HG03575 (cell line): ENCODE results near the gene C2orf76.
"Not testable (repeated sequence)": the region's sequence is repeated elsewhere in the genome, so short reads cannot be mapped to it uniquely, and the experiment has no call there.

Experiments used
- ATAC-seq: cut with Tn5 transposase; IDR thresholded peaks from one replicate; pipeline ENCODE4 v1.9.1; 2021; ENCODE audit not compliant: unreplicated experiment, insufficient number of reproducible peaks, low FRiP score; ENCODE audit errors: extremely low read depth

The C2orf76 gene

DNA sequence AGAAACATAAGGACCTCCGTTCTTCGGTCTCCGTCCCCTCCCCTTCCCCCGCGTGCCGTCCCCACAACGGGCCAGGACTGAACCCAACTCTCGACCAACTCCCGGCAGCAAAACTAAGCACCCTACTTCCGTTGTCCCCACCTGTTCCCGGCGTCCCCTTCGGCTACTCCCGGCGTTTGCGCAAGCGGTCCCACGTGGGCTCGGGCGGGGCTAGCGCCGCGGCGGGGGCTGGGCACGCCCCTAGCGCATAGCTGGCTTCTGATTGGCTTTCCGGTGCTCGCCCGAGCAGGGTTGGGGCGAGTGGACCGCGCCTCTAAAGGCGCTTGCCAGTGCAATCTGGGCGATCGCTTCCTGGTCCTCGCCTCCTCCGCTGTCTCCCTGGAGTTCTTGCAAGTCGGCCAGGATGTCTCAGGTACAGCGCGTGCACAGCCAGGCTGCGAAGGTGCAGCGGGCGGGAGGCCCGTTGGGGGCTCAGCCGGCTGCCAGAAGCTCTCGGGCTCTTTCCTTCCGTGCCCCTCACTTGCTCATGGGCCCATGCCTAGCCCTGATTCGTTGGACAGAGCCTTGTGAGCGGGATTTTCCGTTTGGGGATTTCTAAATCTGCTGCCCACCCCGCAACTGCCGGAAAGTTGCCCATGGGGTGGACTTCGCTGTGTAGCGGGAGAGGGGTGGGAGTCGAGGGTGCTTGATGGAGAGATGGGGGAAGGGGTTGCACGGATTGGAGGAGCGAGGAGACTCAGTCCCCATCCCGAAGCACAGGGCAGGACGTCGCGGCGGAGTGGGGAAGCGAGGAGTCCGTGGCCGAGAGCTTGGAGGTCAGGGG, at the start of gene C2orf76, which contains the start of gene DBI:
Gene C2orf76, minus strand, starts transcription at position 186 of the 823 bp plus-strand sequence. CDS start 26,875 bp downstream, outside the sequence.
Gene DBI, plus strand, starts transcription at position 329 of the 823 bp plus-strand sequence. Its CDS starts 75 bp downstream, at position 404.
- ATAC-seq: peak; percentile 91

DNA sequence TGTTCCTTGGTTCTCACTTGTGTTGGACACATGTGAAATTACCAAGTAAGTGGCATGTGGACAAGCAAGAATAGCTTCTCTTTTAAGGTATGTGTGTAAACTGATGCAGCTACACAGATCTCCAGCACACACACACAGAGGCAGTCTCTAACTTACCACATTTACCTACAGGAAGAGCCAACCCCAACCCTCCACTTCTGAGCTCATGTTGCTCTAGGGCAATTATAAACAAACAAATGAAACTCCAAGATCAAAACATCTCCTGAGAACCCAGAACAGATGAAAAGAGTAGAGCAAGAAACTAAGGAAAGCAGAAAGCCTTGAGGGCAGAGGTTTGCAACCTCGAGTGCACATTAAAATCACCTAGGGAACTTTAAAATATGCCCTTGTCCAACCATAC, 49.0 kb upstream of the C2orf76 start:
- ATAC-seq: no peak

DNA sequence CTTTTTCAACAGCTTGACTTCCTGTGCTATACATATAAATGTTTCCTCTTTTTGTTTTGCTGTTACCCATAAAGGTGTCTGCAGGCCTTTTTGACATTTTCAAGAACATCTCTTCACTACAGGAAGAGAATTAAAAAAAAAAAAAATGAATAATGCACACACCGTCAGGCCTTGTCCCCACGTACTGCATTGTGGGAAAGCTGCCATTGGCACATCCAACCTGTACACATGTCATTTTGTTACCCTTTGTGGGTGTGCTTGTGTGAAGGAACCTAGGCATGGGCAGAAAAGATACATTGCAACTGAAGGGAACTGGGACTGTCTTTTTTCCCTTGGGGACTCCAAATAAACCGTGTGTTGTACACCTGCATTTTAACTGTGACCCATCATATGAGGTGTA, 48.3 kb upstream of the C2orf76 start:
- ATAC-seq: no peak

DNA sequence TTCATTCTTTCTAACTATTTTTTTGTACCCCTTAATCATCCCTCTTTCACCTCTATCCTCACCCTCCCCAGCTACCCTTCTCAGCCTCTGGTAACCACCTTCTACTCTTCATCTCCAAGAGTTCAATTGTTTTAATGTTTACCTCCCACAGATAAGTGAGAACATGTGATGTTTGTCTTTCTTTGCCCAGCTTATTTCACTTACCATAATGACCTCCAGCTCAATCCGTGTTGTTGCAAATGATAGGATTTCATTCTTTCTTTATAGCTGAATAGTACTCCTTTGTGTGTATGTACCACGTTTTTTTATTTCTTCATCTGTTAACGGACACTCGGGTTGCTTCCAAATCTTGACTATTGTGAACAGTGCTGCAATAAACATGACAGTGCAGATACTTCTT, 42.9 kb upstream of the C2orf76 start:
- no peak for ATAC-seq

DNA sequence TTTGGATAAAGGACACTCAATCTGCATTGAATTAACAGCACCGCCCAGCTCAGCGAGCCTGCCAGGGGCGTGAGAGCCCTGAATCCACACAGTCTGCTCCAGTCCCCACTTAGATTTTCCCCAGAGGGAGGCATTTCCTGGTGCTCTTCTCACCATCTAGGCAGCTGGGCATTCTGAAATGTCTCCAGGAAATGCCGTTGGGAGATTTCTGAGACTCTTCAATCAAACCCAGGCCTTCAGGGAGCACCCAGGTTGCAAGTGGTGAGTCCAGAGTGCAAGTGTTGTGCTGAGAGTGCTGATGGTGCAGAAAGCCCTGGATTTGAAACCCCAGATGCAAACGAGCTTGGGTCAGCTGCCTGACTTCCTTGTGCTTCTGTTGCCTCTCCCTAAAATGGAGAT, 41.6 kb upstream of the C2orf76 start:
- no peak for ATAC-seq

DNA sequence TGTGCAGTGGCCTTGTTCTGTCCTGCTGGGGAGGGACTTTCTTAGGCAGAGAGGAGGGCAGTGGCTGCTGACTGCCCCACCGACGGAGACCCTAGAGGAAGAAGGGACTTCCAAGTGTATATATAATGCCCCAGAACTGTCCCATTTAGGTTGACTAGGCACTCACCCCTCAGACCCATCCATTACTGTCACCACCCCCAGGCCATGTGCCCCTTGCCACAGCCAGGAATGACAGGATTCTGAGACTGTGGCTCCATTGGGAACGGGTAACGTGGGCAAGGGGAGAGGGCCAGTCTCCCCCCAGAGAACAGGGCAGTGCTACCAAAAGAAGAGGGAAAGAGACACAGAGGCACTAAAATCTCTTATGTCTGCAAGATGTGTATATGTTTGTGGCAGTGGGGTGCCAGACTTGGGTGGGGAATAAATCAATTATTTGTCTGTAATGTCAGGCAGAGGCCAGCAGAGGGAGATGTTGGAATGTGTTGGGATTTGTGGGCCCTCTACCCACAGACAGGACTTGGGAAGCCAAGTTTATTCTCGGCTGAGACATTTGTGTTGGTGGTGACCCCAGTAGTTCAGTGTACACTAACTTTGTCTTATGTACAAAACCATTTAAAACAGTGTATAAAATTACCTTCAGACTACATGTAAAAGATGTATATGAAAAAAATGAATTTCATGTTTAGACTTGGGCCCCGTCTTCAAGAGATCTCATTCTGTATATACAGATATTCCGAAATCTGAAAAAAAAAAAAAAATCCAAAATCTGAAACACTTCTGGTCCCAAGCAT, 41.0 kb upstream of the C2orf76 start:
- no peak for ATAC-seq

DNA sequence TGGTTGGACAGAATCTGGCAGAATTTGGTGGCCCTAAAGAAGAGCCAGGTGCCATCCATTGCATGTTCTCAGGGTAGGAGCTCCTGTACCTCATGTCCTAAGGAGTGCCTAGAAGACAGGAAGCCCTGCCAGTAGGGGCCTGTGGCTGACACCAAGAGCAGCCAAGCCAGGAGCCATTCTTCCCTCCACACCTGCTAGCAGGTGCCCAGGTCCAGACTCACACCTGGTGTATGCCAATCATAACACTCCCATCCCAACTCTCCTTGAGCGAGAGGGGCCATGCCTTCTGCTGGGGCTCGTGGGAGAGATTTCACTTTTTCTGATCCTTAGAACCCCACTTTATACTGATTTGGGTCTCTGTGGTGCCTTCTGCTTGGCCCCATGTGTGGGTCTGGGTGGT, 38.5 kb upstream of the C2orf76 start:
- no peak for ATAC-seq

DNA sequence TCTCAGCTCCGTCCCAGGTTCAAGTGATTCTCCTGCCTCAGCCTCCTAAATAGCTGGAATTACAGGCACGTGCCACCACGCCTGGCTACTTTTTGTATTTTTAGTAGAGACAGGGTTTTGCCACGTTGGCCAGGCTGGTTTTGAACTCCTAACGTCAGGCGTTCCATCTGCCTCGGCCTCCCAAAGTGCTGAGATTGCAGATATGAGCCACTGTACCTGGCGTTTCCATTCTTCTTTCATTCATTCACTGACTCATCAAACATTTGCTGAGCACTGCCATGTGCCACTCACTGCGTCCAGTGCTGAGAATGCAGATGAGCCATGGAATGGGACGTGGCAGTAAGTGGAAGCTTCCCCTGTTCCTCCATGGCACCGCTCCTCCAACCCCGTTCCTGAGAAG, 37.0 kb upstream of the C2orf76 start:
- not testable (repeated sequence) for ATAC-seq

DNA sequence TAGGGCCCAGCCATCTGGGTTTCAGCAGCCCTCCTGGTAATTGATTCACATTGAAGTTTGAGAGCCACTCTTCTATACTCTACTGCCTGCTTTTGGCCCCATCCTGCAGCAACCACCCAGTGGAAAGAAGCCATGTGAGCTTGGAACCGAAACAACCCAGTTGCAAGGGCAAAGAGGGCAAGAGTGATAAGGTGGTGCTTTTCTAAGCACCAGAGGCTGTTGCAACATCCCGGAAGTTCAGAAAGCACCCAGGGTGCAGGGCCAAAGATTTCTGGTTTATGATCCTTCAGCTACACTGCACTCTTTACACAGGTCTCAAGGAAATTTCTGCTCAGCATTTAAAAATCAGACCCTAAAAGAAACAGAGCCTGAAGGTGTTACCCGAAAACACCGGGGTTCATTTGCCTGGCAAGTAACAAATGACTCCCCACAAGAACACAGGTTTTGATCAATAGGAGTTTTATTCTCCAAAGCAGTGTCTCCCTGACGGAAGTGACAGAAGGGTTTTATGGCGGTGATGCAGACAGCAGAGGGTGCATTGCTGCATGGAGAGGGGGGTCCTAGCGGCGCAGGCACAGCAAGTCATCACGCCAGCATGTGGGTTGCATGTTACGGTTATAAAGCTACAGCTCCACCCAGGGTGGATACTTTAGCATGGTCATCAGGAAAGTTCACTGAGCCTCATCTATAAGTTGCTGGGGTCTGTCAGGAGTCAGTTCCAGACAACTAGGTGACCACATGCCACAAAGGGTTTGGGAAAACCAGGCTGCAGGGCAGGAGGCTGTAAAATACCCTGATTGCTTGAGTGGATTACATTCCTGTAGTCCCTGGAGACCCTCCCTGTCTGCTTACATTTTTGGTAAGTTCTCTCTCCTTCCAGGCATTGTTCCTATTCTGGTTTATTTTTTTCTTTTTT, 36.3 kb upstream of the C2orf76 start:
- ATAC-seq: no peak

DNA sequence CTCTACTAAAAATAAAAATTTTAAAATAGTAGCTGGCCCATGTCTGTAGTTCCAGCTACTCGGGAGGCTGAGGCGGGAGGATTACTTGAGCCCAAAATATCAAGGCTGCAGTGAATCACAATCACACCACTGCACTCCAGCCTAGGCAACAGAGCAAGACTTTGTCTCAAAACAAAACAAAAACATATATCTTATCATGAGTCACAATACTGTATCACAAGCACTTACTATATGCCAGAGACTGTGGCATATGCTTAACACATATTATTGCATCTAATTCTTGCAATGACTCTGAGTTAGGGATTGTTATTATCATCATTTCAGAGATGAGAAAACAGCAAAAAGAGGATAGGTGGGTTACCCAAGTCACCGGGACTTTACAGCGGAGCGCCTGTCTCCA, 35.5 kb upstream of the C2orf76 start:
- no peak for ATAC-seq

DNA sequence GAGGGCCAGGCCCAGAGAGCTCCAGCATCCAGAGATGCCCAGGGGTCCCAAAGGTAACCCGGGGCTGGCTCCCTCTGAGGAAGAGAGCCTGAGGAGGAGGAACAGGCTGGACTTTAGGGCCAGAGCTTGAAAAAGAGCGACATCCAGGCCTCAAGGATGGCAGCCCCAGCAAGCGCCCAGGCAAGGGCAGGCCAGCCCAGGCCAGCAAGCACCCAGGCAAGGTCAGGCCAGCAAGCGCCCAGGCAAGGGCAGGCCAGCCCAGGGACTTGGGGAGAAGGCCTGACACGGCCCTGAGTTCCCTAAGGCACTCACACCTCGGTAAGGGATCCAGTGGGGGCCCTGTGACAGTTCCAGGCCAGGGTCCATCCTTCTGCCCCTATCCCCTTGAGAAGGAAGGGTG, 30.6 kb upstream of the C2orf76 start:
- no peak for ATAC-seq

DNA sequence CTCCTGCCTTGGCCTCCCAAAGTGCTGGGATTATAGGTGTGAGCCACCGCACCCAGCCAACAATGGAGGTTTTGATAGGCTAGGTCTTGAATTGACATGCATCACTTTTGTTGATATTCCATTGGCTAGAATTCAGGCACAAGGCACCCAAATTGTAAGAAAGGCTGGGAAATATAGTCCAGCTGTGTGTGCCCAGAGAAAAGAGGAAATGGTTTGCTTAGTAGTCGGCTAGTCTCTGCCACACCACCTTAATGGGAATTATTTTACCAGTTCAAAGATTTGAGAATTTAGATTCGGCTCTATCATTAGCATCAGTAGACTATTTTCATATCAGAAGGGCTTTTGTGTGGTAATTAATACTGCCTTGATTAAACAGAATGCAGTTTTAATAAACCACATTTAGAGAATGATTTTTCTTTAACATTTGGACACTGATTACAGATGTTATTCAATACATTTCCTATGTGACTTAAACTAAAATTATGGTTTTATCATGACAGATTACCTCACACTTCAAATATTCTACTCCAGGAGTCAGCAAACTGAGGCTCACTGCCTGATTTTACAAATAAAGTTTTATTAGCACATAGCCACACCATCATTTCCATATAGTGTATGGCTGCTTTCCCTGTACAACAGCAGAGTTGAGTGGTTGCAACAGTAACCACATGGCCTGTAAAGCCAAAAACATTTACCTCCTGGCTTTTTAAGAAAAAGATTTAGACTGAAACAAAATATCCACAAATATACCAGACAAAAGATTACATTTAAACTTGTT, 27.5 kb upstream of the C2orf76 start:
- ATAC-seq: no peak

DNA sequence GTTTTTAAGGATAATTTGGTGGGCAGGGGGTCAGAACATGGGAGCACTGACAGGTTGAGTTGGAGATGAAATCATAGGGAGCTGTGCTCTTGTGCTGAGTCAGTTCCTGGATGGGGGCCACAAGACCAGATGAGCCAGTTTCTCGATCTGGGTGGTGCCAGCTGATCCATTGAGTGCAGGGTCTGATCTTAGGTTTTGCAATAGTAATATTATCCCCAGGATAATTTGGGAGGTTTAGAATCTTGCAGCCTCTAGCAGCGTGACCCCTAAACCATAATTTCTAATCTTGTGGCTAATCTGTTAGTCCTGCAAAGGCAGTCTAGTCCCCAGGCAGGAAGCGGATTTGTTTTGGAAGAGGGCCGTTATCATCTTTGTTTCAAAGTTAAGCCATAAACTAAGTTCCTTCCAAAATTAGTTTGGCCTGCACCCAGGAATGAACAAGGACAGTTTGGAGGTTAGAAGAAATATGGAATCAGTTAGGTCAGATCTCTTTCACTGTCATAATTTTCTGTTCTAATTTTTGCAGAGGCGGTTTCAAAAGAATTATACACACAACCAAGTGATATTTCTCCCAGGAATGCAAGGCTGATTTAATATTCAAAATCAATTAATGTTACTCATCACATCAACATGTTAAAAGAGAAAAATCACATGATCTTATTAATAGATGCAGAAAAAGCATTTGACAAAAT, 23.1 kb upstream of the C2orf76 start:
- no peak for ATAC-seq

DNA sequence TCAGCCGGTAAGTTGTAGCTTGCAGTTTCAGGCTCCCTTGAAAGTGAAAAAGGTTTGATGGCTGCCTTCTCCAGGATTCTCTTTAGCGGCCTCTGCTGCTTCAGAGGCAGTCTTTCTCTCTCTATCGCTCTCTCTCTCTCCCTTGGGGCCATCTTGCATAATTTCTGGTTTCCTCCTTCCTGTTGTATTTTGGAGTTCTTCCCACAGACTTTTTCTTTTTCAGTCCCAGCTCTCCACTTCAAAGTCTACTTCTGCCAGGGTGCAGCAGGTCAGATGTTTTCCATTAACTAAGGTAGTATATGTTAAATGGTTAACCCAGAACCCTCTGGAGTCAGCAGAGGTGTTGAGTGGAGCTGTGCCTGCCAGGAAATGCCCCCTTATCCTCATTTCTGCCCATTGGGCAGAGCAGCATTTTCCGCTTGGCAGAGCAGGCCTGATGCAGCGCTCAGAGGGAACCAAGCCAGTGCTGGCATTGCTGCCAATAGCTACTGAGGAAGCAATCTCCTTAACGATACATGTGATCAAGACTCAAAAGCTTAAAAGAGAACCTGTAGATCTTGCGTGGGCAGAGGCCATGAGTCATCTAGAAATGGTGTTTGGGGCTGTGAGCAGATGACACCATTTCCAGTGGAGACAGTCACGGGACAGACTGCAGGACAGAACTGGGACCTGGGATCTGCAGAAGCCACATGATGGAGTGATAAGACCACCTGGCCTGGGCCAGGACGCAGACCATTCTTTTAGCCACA, 20.9 kb upstream of the C2orf76 start:
- ATAC-seq: no peak

DNA sequence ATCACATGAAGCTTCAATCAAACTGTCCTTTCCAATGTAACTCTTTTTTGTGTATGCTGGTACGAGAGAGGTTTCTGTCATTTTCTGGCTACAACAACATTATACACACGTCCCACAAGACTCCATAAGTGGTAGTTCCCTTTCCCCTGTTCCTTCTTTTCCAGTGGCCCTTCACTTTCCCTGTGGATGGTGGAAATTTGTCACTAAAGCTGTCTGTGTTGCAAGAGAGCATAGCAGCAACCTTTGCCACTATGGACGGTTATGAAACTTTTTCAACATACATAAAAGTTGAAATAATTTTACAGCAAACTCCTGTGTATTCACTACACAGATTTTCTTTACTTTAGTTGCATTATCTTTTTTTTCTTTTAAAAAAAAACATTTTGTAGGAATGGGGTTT, 18.8 kb upstream of the C2orf76 start:
- no peak for ATAC-seq

DNA sequence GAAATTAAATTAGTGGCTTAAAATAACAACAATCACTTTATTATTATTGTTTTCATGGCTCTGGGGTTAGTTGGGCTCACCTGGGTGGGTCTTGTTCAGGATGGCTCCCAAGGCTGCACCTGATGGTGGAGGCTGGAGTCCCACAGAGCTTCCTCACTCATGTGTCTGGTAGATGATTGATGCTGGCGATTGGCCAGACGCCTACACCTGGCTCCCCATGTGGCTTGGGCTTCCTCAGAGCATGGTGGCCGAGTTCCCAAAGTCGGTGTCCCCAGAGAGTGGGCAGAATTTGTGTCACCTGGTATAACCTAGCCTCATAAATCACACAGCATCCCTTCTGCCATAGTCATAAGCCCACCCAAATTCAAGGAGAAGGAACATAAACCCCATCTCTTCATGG, 18.3 kb upstream of the C2orf76 start:
- ATAC-seq: no peak

DNA sequence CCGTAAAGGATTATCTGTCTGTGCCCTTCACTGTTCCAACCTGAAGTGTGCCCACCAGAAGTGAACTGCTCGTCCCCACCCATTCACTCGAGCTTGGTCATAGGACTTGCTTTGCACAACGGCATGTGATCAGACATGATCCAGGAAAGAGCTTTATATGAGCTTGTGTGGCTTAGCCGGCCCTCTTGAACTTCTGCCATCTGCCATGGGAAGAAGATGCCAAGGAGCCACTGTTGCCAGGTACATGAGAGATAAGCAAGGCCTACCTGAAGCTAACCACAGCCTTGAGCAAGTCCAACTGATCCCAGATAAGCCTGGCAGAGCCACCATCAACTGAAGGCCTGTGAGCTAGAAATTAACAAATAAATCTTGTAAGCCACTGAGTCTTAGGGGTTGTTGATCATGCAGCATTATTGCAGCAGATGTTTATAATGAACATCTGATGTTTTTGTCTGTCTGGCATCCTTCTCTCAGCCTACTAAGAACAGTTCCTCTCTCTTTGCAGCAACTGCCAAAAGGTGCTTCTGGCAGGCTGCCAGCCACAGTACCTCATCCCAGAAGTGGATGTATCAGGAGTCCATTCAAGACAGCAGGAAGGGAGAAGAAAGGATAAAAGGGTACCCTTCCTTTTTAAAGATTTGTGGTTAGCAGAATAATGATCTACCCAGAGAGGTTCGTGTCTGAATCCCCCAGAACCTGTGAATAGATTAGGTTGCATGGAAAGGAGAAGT, 16.9 kb upstream of the C2orf76 start:
- no peak for ATAC-seq
